NCI-H1436 treated with DMSO at 0.1 percent for 48 hours (cell line): ENCODE results near the gene CNDP2.
"Not testable (repeated sequence)": the region's sequence is repeated elsewhere in the genome, so short reads cannot be mapped to it uniquely, and the experiment has no call there.

Experiments used
- DNase-seq: peaks from one replicate; lab custom pipeline; 2025; lab: John Stamatoyannopoulos, UW

Gene CNDP2

DNA sequence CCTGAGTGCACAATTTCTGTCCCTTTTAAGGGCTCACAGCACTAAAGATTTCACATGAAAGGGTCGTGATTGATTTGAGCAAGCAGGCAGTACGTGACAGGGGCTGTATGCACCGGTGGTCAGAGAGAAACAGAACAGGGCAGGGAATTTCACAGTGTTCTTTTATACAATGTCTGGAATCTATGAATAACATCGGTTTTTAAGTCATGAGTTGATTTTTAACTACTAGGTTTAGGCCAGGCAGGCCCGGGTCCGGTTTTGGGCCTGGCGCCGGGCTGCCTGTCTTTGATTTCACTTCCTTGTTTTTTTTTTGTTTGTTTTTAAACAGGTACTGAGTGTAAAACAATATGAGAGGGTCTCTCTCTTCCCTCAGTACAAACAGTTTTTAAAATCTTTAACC lies 4.6 kb downstream of the CNDP2 start:
- DNase-seq, result not testable (repeated sequence)

GRCh38 chr18:74501386-74501785 lies 5.2 kb downstream of the CNDP2 start:
- no peak for DNase-seq

- no peak for DNase-seq
Measured at GRCh38 chr18:74503137-74503536, 7.0 kb downstream of the CNDP2 start.

DNA sequence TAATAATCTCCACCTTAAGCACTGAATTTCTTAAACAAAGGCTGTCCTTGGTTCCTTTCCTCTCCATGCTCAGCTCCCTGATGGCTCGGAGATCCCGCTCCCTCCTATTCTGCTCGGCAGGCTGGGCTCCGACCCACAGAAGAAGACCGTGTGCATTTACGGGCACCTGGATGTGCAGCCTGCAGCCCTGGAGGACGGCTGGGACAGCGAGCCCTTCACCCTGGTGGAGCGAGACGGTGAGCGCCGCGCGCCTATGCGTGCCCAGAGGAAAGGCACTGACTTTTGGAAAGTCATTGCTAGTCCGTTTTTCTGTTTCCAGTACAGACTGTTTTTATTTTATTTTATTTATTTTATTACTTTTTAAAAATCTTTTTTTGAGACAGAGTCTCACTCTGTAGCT lies 9.6 kb downstream of the CNDP2 start:
- no peak for DNase-seq

DNA sequence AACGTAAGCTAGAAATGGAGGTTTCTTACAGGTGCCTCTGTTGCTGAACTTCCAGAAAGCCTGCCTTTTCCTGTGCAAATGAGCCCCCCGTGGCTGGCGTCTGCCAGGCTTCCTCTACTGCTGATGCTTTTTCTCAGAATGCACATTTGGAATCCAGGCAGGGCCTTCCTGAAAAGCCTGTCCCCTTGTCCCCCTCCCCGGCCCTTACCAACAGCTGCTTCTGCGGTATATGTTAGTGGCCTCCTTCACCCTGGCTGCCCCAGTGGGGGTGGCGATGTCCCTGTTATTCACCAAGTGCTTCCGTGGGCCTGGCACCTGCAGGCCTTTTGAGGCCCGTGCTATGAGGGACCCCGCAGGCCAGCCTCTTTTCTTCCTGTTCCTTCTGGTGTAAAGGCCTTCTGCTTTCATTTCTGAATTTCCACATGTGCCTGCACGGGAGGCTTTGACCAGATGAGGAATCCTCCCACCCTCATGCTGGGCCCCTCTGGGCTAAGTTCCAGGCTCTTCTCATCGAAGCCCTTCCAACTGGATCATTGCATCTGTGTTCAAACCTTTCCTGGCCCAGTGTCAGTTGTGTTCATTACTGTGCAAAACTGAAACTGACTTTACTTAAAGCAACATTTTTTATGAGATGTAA lies 10.4 kb downstream of the CNDP2 start:
- no peak for DNase-seq

DNA sequence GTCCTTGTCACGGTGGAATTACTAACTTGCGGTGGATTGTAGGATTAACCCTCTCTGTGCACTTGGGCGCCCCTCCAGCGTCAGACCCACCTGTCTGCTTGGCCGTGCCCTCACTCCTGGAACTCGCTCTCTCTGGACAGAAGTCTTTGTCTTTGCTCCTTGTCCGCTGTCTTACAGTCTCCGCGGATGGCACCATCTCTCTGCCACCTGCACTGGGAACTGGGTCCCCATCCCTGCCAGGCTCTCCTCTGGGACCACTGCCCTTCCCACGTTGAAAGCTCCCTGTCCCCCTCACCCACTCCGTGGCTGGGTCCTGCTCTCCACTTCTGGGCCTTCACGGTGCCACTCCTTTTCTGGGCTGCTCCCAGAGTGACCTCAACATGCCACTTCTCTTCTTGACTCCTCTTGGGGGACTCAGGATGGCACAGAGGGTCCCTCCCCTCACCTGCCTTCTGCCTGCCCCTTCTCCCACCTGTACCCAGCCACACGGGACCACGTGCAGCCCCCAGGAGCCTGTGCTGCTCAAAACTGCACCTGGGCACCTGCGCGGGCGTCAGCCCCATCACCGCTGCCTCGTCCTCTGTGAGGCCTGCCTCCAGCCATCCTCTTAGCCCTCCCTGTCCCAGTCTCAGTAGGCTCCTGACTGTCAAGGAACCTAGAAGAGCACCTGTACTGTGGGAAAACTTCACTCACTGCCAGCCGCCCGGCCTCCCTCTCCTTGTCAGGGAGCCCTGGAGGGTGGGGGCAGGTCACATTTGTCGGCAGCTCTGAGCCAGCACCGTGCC lies 11.1 kb downstream of the CNDP2 start:
- no peak for DNase-seq

DNA sequence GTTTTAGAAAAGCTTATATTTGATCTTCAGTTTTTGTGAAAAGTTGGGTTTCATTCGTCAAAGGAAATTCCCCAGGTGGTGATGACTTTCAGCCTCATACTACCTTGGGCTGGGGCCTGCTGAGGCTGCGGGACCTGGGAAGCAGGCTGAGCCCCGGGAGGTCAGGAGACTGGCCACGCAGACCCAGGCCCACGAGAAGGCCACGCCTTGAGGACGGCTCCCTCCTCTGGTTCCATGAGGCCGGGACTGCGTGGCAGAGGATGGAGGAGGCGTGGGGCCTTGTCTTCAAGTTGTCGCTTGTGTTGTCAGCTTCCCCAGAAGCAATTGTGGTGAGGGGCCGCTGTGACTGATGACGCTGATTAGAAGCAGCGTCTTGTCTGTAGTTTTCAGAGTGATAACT lies 11.8 kb downstream of the CNDP2 start:
- no peak for DNase-seq

GRCh38 chr18:74508366-74508765 lies 12.2 kb downstream of the CNDP2 start:
- no peak for DNase-seq

GRCh38 chr18:74508821-74509225 lies 12.7 kb downstream of the CNDP2 start:
- DNase-seq, result no peak

- DNase-seq, result no peak
Measured at GRCh38 chr18:74509856-74510769, 13.9 kb downstream of the CNDP2 start.

GRCh38 chr18:74510770-74511095 lies 14.6 kb downstream of the CNDP2 start:
- DNase-seq, result no peak

DNA sequence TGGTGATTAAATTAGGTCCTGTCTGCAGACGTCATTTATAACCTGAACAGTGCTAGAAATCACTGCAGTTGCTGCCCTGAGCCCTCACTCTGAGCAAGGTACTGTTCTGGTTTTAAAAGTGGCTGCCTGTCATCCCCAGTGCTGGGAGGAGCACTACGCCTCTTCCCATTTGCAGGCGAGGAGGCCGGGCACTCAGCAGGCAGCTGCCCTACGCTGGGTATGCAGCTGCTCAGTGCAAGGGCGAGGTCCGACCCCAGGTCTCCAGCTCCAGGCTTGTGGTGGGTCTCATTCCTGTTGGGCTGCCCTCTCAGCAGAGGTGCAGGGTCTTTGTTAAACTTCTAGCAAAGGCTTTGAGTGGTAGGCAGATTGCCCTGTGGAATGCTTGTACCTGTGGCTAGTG lies 15.7 kb downstream of the CNDP2 start:
- no peak for DNase-seq

GRCh38 chr18:74512321-74513053 lies 16.3 kb downstream of the CNDP2 start:
- DNase-seq, result no peak

GRCh38 chr18:74513149-74513882 lies 17.2 kb downstream of the CNDP2 start:
- DNase-seq, result no peak

DNA sequence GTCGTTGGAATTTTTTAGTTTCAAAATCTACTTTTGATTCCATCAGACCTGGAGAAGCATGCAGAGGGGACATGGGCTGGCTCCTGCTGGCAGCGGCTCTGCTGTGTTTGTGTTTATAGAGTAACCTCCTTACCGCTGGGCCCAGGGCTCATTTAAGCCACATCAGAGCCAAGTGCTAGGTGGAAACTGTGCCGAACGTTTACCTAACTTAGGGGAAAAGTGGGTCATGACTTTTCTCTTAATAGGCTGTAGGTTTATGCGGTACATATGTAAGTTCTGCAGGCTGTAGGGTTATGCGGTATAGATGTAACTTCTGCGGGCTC lies 17.7 kb downstream of the CNDP2 start:
- no peak for DNase-seq

DNA sequence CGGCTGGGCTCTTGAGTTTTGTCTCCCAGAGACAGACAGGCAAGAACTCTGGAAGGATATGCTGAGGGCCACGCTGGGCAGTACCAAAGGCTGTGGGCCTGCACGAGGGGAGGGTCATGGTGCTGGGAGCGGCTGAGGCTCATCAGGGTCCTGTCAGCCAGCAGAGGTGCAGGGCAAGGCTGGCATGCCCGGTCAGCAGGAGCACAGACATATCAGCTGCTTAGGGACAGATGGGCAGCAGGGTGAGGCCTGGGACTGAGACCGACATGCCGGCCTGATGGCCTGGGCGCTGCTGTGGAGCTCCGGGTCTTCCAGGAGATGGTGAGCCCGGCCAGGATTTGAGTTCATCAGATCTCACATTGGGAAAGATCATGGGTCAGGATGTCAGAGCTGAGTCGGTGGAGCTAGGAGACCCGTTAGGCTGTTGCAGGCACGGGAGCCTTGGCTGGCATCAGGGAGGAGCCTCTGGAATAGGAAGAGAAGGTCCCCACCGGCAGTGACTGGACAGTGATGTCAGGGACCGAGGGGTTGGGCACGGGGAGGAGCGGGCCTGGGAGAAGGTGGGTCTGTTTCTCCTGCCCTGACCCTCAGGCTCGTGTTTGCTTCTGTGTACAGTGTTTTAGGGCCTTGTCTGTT lies 18.8 kb downstream of the CNDP2 start:
- DNase-seq, result no peak

GRCh38 chr18:74515620-74516231 lies 19.6 kb downstream of the CNDP2 start:
- DNase-seq, result no peak

GRCh38 chr18:74516271-74517235 lies 20.4 kb downstream of the CNDP2 start:
- DNase-seq, result no peak

DNA sequence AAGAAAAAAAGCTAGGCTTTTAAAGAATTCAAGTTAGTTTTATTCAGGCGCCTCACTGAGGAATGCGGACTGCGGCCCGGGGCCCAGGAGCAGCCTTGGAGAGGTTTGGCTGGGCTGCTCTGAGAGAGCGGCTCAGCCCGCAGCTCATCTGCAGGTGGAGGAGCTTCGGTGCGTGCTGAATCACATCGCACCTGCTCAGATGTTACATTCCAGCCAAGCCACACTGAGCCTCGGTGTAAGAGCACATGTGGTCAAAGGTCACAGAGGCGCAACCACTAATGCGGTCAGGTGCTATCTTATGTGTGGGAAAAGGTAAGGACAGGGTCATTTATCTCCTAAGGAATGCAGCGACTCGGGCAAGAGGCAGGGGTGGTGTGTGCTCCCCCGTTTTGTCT lies 21.1 kb downstream of the CNDP2 start:
- no peak for DNase-seq
